ENCODE data around the gene PLEKHM3. TPM values are rescaled to one million over a fixed set of nuclear protein-coding genes. Genes with fewer than 3 reads are reported as not detected.

PLEKHM3 gene
- total RNA-seq, 1 donor from 2014 or later, result 12.1 TPM

GRCh38 chr2:207830778-207831438 is 194.4 kb downstream of the PLEKHM3 start:
- Mint-ChIP-seq H3K4me3 (no peak overlapping the region), H3K9me3 (no peaks in the 10 kb centered on the region), H3K4me1 (ENCODE audit: unreplicated experiment) (peaks cover 10% of the 10 kb centered on the region), H3K27me3 (no peaks in the 10 kb centered on the region), H3K36me3 (peaks cover 9% of the 10 kb centered on the region), H3K27ac (no peak overlapping the region)
- TF ChIP-seq CTCF (conservative IDR thresholded peaks at IDR 0.05), result no peak
- no peak for DNase-seq (ENCODE audit: extremely low spot score, unreplicated experiment)

GRCh38 chr2:207828361-207829057 is 196.8 kb downstream of the PLEKHM3 start:
- H3K36me3 Mint-ChIP-seq, result peaks cover 9% of the 10 kb centered on the region
- H3K27me3 Mint-ChIP-seq, result no peaks in the 10 kb centered on the region
- peaks cover 12% of the 10 kb centered on the region for H3K4me1 Mint-ChIP-seq (ENCODE audit: unreplicated experiment)
- no peaks in the 10 kb centered on the region for H3K9me3 Mint-ChIP-seq
- H3K27ac Mint-ChIP-seq, result peak overlapping the region; percentile 51
- TF ChIP-seq CTCF (conservative IDR thresholded peaks at IDR 0.05), result no peak
- no peak for DNase-seq (ENCODE audit: extremely low spot score, unreplicated experiment)
- peak overlapping the region; percentile 33 for H3K4me3 Mint-ChIP-seq

- no peak for TF ChIP-seq CTCF (conservative IDR thresholded peaks at IDR 0.05)
- no peaks in the 10 kb centered on the region for H3K9me3 Mint-ChIP-seq
- H3K27ac Mint-ChIP-seq, result no peak overlapping the region
- H3K4me3 Mint-ChIP-seq, result no peak overlapping the region
- H3K4me1 Mint-ChIP-seq (ENCODE audit: unreplicated experiment), result peaks cover 12% of the 10 kb centered on the region
- no peak for DNase-seq (ENCODE audit: extremely low spot score, unreplicated experiment)
- H3K36me3 Mint-ChIP-seq, result peaks cover 13% of the 10 kb centered on the region
- H3K27me3 Mint-ChIP-seq, result no peaks in the 10 kb centered on the region
Observed at GRCh38 chr2:207825978-207826377, 199.3 kb downstream of the PLEKHM3 start.

- DNase-seq (ENCODE audit: extremely low spot score, unreplicated experiment), result no peak
- no peaks in the 10 kb centered on the region for H3K27me3 Mint-ChIP-seq
Observed at GRCh38 chr2:207825045-207825954, 200.0 kb downstream of the PLEKHM3 start.

More at GRCh38 chr2:207825045-207825954, 200.0 kb downstream of the PLEKHM3 start:
- TF ChIP-seq CTCF (conservative IDR thresholded peaks at IDR 0.05), result no peak
- H3K27ac Mint-ChIP-seq, result no peak overlapping the region
- H3K4me3 Mint-ChIP-seq, result no peak overlapping the region
- H3K36me3 Mint-ChIP-seq, result peaks cover 13% of the 10 kb centered on the region
- H3K9me3 Mint-ChIP-seq, result no peaks in the 10 kb centered on the region
- peaks cover 12% of the 10 kb centered on the region for H3K4me1 Mint-ChIP-seq (ENCODE audit: unreplicated experiment)

Measured in type B pancreatic cell (in vitro differentiated cells).